ENCODE results near the gene AP2S1.
"Not testable (repeated sequence)": the region's sequence is repeated elsewhere in the genome, so short reads cannot be mapped to it uniquely, and the experiment has no call there.

AP2S1 gene

DNA sequence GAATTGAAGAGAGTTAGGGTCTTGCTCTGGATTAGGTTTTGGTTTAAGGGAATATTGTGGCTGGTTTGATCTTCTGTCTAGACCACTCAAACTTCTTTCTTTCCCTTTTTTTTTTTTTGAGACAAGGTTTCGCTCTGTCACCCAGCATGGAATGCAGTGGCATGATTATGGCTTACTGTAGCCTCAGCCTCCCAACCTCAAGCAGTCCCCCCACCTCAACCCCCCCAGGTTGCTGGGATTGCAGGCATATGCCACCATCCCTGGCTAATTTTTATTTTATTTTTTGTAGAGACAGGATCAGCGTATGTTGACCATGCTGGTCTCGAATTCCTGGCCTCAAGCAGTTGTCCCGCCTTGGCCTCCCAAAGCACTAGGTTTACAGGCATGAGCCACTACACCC, 31.4 kb upstream of the AP2S1 start:
- no peaks in the 10 kb centered on the region for H3K9me3 ChIP-seq (ENCODE audit: control insufficient read depth in 1 of 2, low read length in 2 of 2)
- H3K27me3 ChIP-seq (ENCODE audit: low read depth, low read length): no peaks in the 10 kb centered on the region
- peaks cover 0 to 5% of the 10 kb centered on the region in 2 donors for H3K4me1 ChIP-seq (ENCODE audit: control insufficient read depth in 1 of 2, insufficient read depth in 2 of 2, low read length in 2 of 2)
- no peak overlapping the region for H3K27ac ChIP-seq (ENCODE audit: low read length)
- H3K4me3 ChIP-seq (ENCODE audit: low read depth in 1 of 2, low read length in 2 of 2): no peak overlapping the region
- H3K36me3 ChIP-seq (ENCODE audit: control insufficient read depth in 1 of 2, insufficient read depth in 2 of 2, low read length in 2 of 2): peaks cover 0 to 3% of the 10 kb centered on the region in 2 donors

DNA sequence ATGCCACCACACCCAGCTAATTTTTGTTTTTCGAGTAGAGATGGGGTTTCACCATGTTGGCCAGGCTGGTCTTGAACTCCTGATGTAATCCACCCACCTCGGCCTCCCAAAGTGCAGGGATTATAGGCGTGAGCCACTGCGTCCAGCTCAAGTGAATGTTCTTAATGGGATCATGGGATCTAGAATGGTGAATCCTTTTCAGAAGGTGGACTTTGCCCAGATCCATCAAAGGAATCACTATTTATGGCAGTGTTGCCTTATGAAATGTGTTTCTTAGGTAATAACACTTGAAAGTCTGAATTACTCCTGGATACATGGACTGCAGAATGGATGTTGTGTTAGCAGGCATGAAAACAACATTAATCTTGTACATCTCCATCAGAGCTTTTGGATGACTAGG, 30.4 kb upstream of the AP2S1 start:
- H3K27ac ChIP-seq (ENCODE audit: low read length): no peak overlapping the region
- no peaks in the 10 kb centered on the region for H3K9me3 ChIP-seq (ENCODE audit: control insufficient read depth in 1 of 2, low read length in 2 of 2)
- no peak overlapping the region for H3K4me3 ChIP-seq (ENCODE audit: low read depth in 1 of 2, low read length in 2 of 2)
- peaks cover 0 to 5% of the 10 kb centered on the region in 2 donors for H3K4me1 ChIP-seq (ENCODE audit: control insufficient read depth in 1 of 2, insufficient read depth in 2 of 2, low read length in 2 of 2)
- no peaks in the 10 kb centered on the region for H3K27me3 ChIP-seq (ENCODE audit: low read depth, low read length)
- H3K36me3 ChIP-seq (ENCODE audit: control insufficient read depth in 1 of 2, insufficient read depth in 2 of 2, low read length in 2 of 2): peaks cover 0 to 3% of the 10 kb centered on the region in 2 donors

DNA sequence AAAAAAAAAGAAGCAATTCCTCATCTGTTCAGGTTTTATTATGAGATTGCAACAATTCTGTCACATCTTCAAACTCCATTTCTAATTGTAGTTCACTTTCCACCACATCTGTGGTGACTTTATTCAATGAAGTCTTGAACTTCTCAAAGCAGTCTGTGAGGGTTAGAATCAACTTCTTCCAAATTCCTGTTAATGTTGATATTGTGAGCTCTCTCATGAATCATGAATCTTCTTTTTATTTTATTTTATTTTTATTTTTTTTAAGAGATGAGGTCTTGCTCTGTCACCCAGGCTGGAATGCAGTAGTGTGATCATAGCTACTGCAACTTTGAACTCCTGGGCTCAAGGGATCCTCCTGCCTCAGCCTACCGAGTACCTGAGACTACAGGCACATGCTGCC, 29.8 kb upstream of the AP2S1 start:
- Histone ChIP-seq H3K36me3 (ENCODE audit: control insufficient read depth in 1 of 2, insufficient read depth in 2 of 2, low read length in 2 of 2) (peaks cover 0 to 3% of the 10 kb centered on the region in 2 donors), H3K27ac (ENCODE audit: low read length) (no peak overlapping the region), H3K4me3 (ENCODE audit: low read depth in 1 of 2, low read length in 2 of 2) (no peak overlapping the region), H3K27me3 (ENCODE audit: low read depth, low read length) (no peaks in the 10 kb centered on the region), H3K9me3 (ENCODE audit: control insufficient read depth in 1 of 2, low read length in 2 of 2) (no peaks in the 10 kb centered on the region), H3K4me1 (ENCODE audit: control insufficient read depth in 1 of 2, insufficient read depth in 2 of 2, low read length in 2 of 2) (peaks cover 0 to 5% of the 10 kb centered on the region in 2 donors)

DNA sequence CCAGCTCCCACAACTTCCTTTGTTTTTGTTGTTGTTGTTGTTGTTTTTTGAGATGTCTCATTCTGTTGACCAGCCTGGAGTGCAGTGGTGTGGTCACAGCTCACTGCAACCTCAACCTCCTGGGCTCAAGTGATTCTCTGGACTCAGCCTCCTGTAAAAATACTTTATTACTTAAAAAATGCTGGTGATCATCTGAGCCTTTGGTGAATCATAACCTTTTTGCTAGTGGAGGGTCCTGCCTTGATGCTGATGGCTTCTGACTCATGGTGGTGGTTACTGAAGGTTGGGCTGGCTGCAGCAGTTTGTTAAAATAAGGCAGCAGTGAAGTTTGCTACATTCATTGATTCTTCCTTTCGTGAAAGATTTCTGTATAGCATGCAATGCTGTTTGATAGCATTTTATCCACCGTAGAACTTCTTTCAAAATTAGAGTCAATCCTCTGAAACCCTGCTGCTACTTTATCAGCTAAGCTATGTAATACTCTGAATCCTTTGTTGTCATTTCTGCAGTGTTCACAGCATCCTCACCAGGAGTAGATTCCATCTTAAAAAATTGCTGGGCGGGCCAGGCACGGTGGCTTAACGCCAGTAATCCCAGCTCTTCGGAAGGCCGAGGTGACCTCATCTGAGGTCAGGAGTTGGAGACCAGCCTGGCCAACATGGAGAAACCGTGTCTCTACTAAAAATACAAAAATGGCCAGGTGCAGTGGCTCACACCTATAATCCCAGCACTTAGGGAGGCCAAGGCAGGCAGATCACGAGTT, 28.1 kb upstream of the AP2S1 start:
- H3K4me1 ChIP-seq (ENCODE audit: control insufficient read depth in 1 of 2, insufficient read depth in 2 of 2, low read length in 2 of 2): peaks cover 0 to 5% of the 10 kb centered on the region in 2 donors
- no peaks in the 10 kb centered on the region for H3K9me3 ChIP-seq (ENCODE audit: control insufficient read depth in 1 of 2, low read length in 2 of 2)
- H3K27ac ChIP-seq (ENCODE audit: low read length): no peak overlapping the region
- no peak overlapping the region for H3K4me3 ChIP-seq (ENCODE audit: low read depth in 1 of 2, low read length in 2 of 2)
- peaks cover 0 to 3% of the 10 kb centered on the region in 2 donors for H3K36me3 ChIP-seq (ENCODE audit: control insufficient read depth in 1 of 2, insufficient read depth in 2 of 2, low read length in 2 of 2)
- H3K27me3 ChIP-seq (ENCODE audit: low read depth, low read length): no peaks in the 10 kb centered on the region

DNA sequence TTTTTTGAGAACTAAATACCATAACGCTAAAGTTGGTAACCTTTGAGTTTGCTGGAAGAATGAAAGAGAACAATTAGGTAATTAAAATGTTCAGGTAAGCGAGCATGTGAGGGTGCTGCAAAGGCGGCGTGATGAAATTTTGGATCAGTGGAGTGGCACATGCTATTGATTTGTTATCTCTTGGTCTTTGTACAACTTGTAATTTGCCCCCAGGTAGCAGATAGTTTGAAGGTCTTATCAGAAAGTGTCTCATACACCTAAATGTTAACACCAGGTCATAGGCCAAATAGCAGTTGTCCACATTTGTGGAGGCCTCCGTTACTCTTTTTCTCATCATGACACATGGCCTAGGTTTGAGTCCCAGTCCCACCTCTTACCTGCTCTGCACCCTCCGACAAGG, 25.0 kb upstream of the AP2S1 start:
- Histone ChIP-seq H3K27ac (ENCODE audit: low read length) (no peak overlapping the region), H3K4me1 (ENCODE audit: control insufficient read depth in 1 of 2, insufficient read depth in 2 of 2, low read length in 2 of 2) (peaks cover 0 to 5% of the 10 kb centered on the region in 2 donors), H3K36me3 (ENCODE audit: control insufficient read depth in 1 of 2, insufficient read depth in 2 of 2, low read length in 2 of 2) (peaks cover 0 to 3% of the 10 kb centered on the region in 2 donors), H3K9me3 (ENCODE audit: control insufficient read depth in 1 of 2, low read length in 2 of 2) (no peaks in the 10 kb centered on the region), H3K27me3 (ENCODE audit: low read depth, low read length) (no peaks in the 10 kb centered on the region), H3K4me3 (ENCODE audit: low read depth in 1 of 2, low read length in 2 of 2) (no peak overlapping the region)

DNA sequence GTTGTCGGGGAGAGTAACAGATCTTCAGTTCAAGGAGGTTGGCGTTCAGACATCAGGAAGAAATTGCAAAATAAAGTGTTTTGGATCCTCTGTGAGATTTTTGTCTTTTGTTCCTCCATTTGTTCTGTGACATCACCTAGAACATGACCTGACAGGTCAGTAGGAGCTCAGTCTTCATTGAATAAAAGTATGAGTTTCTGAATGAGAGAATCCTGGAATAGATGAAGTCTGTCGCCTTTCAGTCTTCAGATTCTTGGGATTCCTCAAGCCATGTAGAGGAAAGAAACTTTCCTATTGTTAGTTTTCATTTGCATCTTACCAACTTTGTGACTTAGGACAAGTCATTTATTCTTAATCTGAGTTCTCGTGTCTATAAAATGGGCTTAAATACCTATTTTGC, 24.6 kb upstream of the AP2S1 start:
- no peak overlapping the region for H3K27ac ChIP-seq (ENCODE audit: low read length)
- no peaks in the 10 kb centered on the region for H3K27me3 ChIP-seq (ENCODE audit: low read depth, low read length)
- H3K36me3 ChIP-seq (ENCODE audit: control insufficient read depth in 1 of 2, insufficient read depth in 2 of 2, low read length in 2 of 2): peaks cover 0 to 3% of the 10 kb centered on the region in 2 donors
- peaks cover 0 to 5% of the 10 kb centered on the region in 2 donors for H3K4me1 ChIP-seq (ENCODE audit: control insufficient read depth in 1 of 2, insufficient read depth in 2 of 2, low read length in 2 of 2)
- no peaks in the 10 kb centered on the region for H3K9me3 ChIP-seq (ENCODE audit: control insufficient read depth in 1 of 2, low read length in 2 of 2)
- H3K4me3 ChIP-seq (ENCODE audit: low read depth in 1 of 2, low read length in 2 of 2): no peak overlapping the region

DNA sequence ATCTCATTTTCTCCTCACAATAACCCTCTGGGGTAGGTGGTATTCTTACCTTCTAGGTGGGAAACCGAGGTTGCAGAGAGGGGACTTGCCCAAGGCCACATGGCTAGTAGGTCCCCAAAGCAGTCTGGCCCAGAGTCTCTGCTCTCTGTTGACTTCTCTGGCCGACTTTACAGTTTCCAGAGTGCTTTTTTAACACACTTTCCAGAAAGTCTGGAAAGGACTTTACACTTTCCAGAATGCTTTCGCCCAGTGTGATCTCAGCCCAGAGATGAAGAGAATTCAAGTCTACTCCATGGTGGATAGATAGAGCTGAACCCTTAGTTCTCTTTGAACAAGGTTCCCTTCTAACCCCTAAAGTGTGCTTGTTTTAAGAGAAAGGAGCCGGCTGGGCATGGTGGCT, 22.3 kb upstream of the AP2S1 start:
- no peaks in the 10 kb centered on the region for H3K36me3 ChIP-seq (ENCODE audit: control insufficient read depth in 1 of 2, insufficient read depth in 2 of 2, low read length in 2 of 2)
- H3K27ac ChIP-seq (ENCODE audit: low read length): no peak overlapping the region
- H3K4me3 ChIP-seq (ENCODE audit: low read depth in 1 of 2, low read length in 2 of 2): no peak overlapping the region
- H3K27me3 ChIP-seq (ENCODE audit: low read depth, low read length): no peaks in the 10 kb centered on the region
- no peaks in the 10 kb centered on the region for H3K9me3 ChIP-seq (ENCODE audit: control insufficient read depth in 1 of 2, low read length in 2 of 2)
- peaks cover 0 to under 1% of the 10 kb centered on the region in 2 donors for H3K4me1 ChIP-seq (ENCODE audit: control insufficient read depth in 1 of 2, insufficient read depth in 2 of 2, low read length in 2 of 2)

DNA sequence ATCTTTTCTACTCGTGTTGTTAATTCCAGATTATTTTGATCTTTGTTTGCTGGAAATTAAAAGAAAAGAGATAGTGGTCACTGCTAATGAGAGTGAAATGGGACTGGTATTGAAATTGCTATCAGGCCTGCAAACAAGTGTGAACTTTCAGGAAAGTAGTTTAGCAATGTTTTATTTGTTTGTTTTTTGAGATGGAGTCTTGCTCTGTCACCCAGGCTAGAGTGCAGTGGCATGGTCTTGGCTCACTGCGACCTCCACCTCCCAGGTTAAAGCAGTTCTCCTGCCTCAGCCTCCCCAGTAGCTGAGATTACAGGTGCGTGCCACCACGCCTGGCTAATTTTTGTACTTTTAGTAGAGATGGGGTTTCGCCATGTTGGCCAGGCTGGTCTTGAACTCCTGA, 20.5 kb upstream of the AP2S1 start:
- not testable (repeated sequence) for H3K27ac ChIP-seq (ENCODE audit: low read length); H3K4me3 ChIP-seq (ENCODE audit: low read depth in 1 of 2, low read length in 2 of 2)
- peaks cover 0 to 14% of the 10 kb centered on the region in 2 donors for H3K4me1 ChIP-seq (ENCODE audit: control insufficient read depth in 1 of 2, insufficient read depth in 2 of 2, low read length in 2 of 2)

DNA sequence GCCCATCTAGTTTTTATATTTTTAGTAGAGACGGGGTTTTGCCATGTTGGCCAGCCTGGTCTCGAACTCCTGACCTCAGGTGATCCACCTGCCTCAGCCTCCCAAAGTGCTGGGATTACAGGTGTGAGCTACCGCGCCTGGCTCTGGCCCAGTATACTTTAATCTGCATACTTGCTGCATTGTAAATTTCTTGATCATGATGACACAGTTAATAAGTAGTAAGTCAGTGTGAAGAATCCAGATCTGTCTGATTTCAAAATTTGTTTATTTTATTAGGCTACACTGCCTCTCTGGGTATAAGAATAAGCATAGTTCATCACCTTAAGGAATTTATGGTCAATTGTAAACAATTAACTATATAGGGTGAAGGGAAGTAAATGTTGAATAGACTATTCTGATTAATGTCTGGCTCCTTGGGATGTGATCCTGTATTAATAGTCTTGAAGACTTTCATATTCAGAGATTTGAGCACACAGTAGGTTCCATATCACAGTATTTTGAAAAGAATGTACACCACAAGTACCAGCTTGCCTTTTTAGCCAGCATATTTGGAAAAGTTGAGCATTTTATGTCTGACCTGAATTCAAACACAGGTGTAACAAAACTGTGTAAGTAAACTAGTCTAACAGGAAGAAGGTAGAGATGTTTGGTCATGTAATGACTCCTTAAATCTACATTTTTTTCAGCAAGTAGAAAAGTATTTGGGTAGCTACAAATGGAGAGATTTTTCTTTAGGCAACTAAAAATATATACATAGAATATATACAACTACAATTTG, 17.6 kb upstream of the AP2S1 start:
- no peaks in the 10 kb centered on the region for H3K27me3 ChIP-seq (ENCODE audit: low read depth, low read length)
- peaks cover 7 to 41% of the 10 kb centered on the region in 2 donors for H3K4me1 ChIP-seq (ENCODE audit: control insufficient read depth in 1 of 2, insufficient read depth in 2 of 2, low read length in 2 of 2)
- H3K27ac ChIP-seq (ENCODE audit: low read length): no peak overlapping the region
- H3K36me3 ChIP-seq (ENCODE audit: control insufficient read depth in 1 of 2, insufficient read depth in 2 of 2, low read length in 2 of 2): no peaks in the 10 kb centered on the region
- H3K9me3 ChIP-seq (ENCODE audit: control insufficient read depth in 1 of 2, low read length in 2 of 2): no peaks in the 10 kb centered on the region
- no peak overlapping the region for H3K4me3 ChIP-seq (ENCODE audit: low read depth in 1 of 2, low read length in 2 of 2)

More for the DNA sequence above, 20.5 kb upstream of the AP2S1 start:
- H3K36me3 ChIP-seq (ENCODE audit: control insufficient read depth in 1 of 2, insufficient read depth in 2 of 2, low read length in 2 of 2); H3K27me3 ChIP-seq (ENCODE audit: low read depth, low read length); H3K9me3 ChIP-seq (ENCODE audit: control insufficient read depth in 1 of 2, low read length in 2 of 2): not testable (repeated sequence)

DNA sequence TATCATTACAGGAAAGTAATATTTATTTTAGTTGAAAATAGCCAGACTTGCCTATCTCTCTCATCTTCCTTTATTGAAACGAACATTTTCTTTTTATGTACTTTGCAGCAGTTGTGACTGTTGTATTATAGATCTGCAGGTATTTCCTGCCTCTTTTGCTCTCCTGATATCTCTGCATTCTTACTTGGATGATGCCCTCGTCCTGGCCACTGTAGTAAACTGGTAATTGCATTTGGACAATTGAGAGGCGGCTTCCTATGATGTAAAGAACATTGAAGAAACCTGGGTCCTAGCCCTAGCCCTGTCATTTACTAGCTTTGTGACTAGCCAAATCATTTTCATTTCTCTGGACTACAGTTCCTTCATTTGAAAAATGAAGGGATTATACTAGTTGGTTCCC, 16.5 kb upstream of the AP2S1 start:
- H3K27me3 ChIP-seq (ENCODE audit: low read depth, low read length): no peaks in the 10 kb centered on the region
- H3K4me1 ChIP-seq (ENCODE audit: control insufficient read depth in 1 of 2, insufficient read depth in 2 of 2, low read length in 2 of 2): peaks cover 11 to 52% of the 10 kb centered on the region in 2 donors
- H3K27ac ChIP-seq (ENCODE audit: low read length): no peak overlapping the region
- H3K4me3 ChIP-seq (ENCODE audit: low read depth in 1 of 2, low read length in 2 of 2): no peak overlapping the region
- no peaks in the 10 kb centered on the region for H3K9me3 ChIP-seq (ENCODE audit: control insufficient read depth in 1 of 2, low read length in 2 of 2)
- H3K36me3 ChIP-seq (ENCODE audit: control insufficient read depth in 1 of 2, insufficient read depth in 2 of 2, low read length in 2 of 2): no peaks in the 10 kb centered on the region

DNA sequence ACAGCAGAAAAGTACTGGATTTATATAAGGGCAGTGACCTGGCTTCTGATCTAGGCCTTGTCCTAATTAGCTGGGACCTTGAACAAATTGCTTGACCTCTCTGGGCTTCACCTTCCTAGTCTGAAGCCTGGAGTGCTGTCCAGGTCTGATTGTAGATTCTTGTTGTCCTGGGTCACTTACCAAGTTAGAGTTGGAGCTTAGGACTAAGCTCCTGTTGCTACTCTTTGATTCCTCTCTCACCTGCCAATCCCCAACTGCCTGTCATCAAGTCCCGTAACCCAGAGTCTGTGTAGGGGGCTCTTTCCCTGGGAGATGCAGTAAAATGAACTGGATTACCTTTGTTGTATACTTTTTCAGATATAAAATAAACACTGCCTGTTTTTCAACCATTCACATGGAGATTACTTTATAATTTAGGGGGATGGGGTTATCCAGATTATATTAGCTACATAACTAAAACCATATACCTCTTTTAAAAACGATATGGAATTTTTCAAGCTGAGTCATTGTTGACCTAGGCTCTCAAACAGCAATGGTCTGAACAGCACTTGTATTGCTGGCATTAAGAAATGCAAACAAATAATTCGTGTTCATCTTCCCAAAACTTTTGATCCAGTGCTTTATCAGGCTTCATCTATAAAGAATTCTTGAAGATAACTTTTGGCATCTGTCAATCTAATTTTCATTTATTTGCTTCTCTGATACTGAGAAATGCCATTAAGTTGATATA, 15.9 kb upstream of the AP2S1 start:
- H3K4me1 ChIP-seq (ENCODE audit: control insufficient read depth in 1 of 2, insufficient read depth in 2 of 2, low read length in 2 of 2): peaks cover 13 to 58% of the 10 kb centered on the region in 2 donors
- H3K4me3 ChIP-seq (ENCODE audit: low read depth in 1 of 2, low read length in 2 of 2): no peak overlapping the region
- no peaks in the 10 kb centered on the region for H3K36me3 ChIP-seq (ENCODE audit: control insufficient read depth in 1 of 2, insufficient read depth in 2 of 2, low read length in 2 of 2)
- H3K9me3 ChIP-seq (ENCODE audit: control insufficient read depth in 1 of 2, low read length in 2 of 2): no peaks in the 10 kb centered on the region
- H3K27me3 ChIP-seq (ENCODE audit: low read depth, low read length): no peaks in the 10 kb centered on the region
- no peak overlapping the region for H3K27ac ChIP-seq (ENCODE audit: low read length)
